Activated CD8-positive, alpha-beta T cell treated with anti-CD3 and anti-CD28 coated beads for 36 hours (primary cell): ENCODE measurements around the gene COX11. TPM values are rescaled to one million over a fixed set of nuclear protein-coding genes. Genes with fewer than 3 reads are reported as not detected.

Experiments used
- ATAC-seq: fragments of 200-7000 bp; cut with Tn5 transposase; one replicate; pipeline ENCODE4 v1.10.0; 2021; ENCODE audit warnings: mild to moderate bottlenecking, moderate library complexity
- CTCF ChIA-PET: fragments of 350-600 bp; sonication (Branson Sonifier 250); formaldehyde crosslinking; loops from one replicate; lab custom pipeline; 2021; ENCODE audit warnings: antibody characterized with exemption; lab: Charles Lee
- POLR2A ChIA-PET: fragments of 350-600 bp; sonication (Branson Sonifier 250); formaldehyde crosslinking; loops from one replicate; lab custom pipeline; 2021; ENCODE audit warnings: antibody characterized with exemption; lab: Charles Lee
- DNase-seq: peaks from one replicate; pipeline ENCODE4 v3.0.0-alpha.2; 2020
- H3K27ac Mint-ChIP-seq: one replicate; pipeline ENCODE4 v1.8.0; 2021; ENCODE audit warnings: mild to moderate bottlenecking, mixed read lengths
- H3K27me3 Mint-ChIP-seq: one replicate; pipeline ENCODE4 v1.8.0; 2021; ENCODE audit warnings: mixed read lengths
- H3K36me3 Mint-ChIP-seq: one replicate; pipeline ENCODE4 v1.8.0; 2021; ENCODE audit warnings: low read depth, mixed read lengths
- H3K4me1 Mint-ChIP-seq: one replicate; pipeline ENCODE4 v1.8.0; 2021; ENCODE audit warnings: low read depth, mixed read lengths
- H3K4me3 Mint-ChIP-seq: one replicate; pipeline ENCODE4 v1.8.0; 2021; ENCODE audit warnings: mild to moderate bottlenecking, moderate library complexity, mixed read lengths
- H3K9me3 Mint-ChIP-seq: one replicate; pipeline ENCODE4 v1.8.0; 2021; ENCODE audit warnings: mixed read lengths
- intact Hi-C: fragments of 100-400 bp; cut with micrococcal nuclease; formaldehyde crosslinking; loops from one replicate; pipeline ENCODE4 v1.10.0; 2022
- total RNA-seq, 2 experiments: library from RNA; stranded (reverse); gene quantifications; one replicate each; pipeline ENCODE4 v1.2.3, GENCODE V29; 2021
- TF ChIP-seq, protein P1 (sequence below): fragments of 200-600 bp; IDR thresholded peaks from one replicate; pipeline ENCODE4 v1.8.0; 2022; ENCODE audit warnings: antibody characterized with exemption, mild to moderate bottlenecking

Gene COX11
- total RNA-seq, 2 experiments from 2014 or later: 44.9 to 46.8 TPM

DNA sequence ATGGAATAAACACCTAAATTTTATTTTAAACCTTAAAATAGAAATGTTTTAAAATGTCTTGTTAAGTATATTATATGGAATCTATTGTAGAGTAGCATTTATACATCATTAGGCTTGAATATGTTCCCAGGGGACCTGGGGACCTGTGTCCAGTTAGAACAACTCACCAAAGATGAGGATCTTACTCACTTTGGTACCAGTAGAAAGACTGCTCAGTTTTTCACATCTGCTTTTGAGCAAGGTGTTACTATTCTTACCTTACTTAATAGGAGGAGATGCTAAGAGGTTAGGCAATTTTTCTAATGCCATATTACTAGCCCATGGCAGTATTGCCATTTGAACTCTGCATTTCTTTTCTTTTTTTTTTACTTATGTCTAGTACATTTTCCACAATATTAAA is 14.8 kb upstream of the COX11 start:
- intact Hi-C loops: no loop called here
- Mint-ChIP-seq H3K4me3 (no peak overlapping the region), H3K27ac (no peak overlapping the region), H3K36me3 (peaks cover 7% of the 10 kb centered on the region), H3K4me1 (peaks cover 4% of the 10 kb centered on the region), H3K27me3 (no peaks in the 10 kb centered on the region), H3K9me3 (no peaks in the 10 kb centered on the region)
- ChIA-PET POLR2A (no interaction called here), CTCF (no interaction called here)
- ATAC-seq (no peak), DNase-seq (no peak)
- TF ChIP-seq, protein P1, sequence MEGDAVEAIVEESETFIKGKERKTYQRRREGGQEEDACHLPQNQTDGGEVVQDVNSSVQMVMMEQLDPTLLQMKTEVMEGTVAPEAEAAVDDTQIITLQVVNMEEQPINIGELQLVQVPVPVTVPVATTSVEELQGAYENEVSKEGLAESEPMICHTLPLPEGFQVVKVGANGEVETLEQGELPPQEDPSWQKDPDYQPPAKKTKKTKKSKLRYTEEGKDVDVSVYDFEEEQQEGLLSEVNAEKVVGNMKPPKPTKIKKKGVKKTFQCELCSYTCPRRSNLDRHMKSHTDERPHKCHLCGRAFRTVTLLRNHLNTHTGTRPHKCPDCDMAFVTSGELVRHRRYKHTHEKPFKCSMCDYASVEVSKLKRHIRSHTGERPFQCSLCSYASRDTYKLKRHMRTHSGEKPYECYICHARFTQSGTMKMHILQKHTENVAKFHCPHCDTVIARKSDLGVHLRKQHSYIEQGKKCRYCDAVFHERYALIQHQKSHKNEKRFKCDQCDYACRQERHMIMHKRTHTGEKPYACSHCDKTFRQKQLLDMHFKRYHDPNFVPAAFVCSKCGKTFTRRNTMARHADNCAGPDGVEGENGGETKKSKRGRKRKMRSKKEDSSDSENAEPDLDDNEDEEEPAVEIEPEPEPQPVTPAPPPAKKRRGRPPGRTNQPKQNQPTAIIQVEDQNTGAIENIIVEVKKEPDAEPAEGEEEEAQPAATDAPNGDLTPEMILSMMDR: no peak

DNA sequence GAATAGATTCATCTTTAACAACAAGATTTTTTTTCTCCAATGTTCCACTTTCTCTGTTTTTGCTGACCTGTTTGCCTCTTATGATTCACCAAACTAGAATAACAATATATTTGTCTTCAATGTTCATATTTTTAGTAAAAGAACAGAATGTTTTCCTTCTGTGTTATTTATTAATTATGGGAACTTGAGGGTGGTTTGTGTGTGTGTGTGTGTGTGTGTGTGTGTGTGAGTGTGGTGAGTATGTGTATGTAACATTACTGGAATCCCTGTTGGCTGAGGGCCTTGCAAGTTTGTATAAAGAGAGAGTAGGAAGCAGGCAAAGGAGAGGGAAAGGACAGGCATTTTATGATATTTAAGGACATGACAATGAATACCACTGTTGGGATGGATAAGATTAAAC is 13.9 kb upstream of the COX11 start:
- ChIA-PET CTCF (no interaction called here), POLR2A (no interaction called here)
- intact Hi-C loops: no loop called here
- TF ChIP-seq, protein P1: no peak
- peaks cover 4% of the 10 kb centered on the region for H3K4me1 Mint-ChIP-seq
- H3K27ac Mint-ChIP-seq: no peak overlapping the region
- peaks cover 7% of the 10 kb centered on the region for H3K36me3 Mint-ChIP-seq
- DNase-seq: no peak
- ATAC-seq: no peak
- H3K9me3 Mint-ChIP-seq: no peaks in the 10 kb centered on the region
- H3K27me3 Mint-ChIP-seq: no peaks in the 10 kb centered on the region
- no peak overlapping the region for H3K4me3 Mint-ChIP-seq

DNA sequence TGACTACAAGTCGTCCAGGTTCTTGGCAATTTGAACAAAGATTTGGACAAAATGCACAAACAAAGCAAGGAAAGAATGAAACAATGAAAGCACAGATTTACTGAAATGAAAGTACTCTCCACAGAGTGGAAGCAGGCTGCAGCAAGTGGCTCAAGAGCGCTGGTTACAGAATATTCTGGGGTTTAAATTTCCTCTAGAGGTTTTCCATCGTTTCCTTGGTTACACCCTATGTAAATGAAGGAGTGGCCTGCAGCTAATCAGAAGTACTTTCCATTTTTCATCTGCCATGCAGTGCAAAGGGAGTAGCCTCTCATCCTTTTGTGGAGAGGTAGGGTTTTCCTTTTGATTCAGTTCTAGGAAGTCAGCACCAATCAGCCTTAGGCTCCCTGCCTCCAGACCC is 11.9 kb upstream of the COX11 start:
- DNase-seq: no peak
- intact Hi-C loops: no loop called here
- no peaks in the 10 kb centered on the region for H3K27me3 Mint-ChIP-seq
- ATAC-seq: no peak
- H3K4me3 Mint-ChIP-seq: no peak overlapping the region
- ChIA-PET CTCF (interaction anchor here (0.9 kb wide), 1 partner anchor 35 kb away, joined by 3 read pairs; no protein-coding TSS in a partner anchor), POLR2A (no interaction called here)
- H3K36me3 Mint-ChIP-seq: peaks cover 7% of the 10 kb centered on the region
- H3K4me1 Mint-ChIP-seq: peaks cover 6% of the 10 kb centered on the region
- no peak overlapping the region for H3K27ac Mint-ChIP-seq
- H3K9me3 Mint-ChIP-seq: no peaks in the 10 kb centered on the region
- TF ChIP-seq, protein P1: no peak

DNA sequence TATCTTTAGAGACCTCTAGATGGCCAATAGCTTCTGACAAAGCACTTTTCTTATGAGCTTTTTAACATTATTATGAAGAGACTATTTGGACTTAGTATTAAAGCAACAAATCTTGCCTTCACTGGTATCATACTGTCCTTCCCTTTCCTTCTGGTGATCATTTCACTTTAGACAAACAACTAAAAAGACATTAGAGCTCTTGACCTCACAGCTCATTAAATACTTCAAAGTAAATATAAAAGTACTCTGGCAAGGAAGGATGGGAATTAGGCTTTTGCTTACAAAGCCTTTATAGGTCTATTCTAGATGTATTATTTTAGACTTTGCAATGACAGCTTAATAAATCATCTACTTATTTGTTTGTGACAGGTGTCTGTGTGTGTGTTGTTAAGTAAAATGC is 11.2 kb upstream of the COX11 start:
- POLR2A ChIA-PET: no interaction called here
- CTCF ChIA-PET: interaction anchor here (0.8 to 1.2 kb wide), 3 partner anchors 13 to 35 kb away, joined by 3 to 6 read pairs (median 3); no protein-coding TSS in a partner anchor
- TF ChIP-seq, protein P1: no peak

DNA sequence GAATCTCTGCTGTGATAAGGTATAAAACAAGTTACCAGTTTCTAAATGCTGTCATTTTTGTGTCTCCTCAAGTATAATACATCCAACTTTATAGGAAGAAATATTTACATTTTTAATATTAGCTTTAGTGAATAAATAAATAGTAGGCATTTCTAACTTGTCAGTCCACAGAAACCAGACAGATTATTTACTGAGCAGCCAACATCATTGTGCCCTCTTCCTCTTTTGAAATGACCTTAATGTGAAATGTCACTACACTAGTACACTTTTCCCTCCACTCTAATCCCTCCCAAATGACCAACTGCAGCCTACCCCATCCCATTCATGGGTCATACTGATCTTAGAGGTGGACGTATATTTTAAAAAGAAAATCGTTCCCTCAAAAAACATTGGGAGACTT is 9.3 kb upstream of the COX11 start:
- ChIA-PET POLR2A (interaction anchor here (1.1 kb wide), 1 partner anchor 9 kb away, joined by 3 read pairs; no protein-coding TSS in a partner anchor), CTCF (interaction anchor here (1.1 kb wide), 1 partner anchor 19 kb away, joined by 3 read pairs; no protein-coding TSS in a partner anchor)
- Mint-ChIP-seq H3K9me3 (no peaks in the 10 kb centered on the region), H3K27me3 (no peaks in the 10 kb centered on the region), H3K4me1 (peaks cover 6% of the 10 kb centered on the region), H3K27ac (no peak overlapping the region), H3K4me3 (no peak overlapping the region), H3K36me3 (peaks cover 7% of the 10 kb centered on the region)
- DNase-seq (no peak), ATAC-seq (no peak)
- intact Hi-C loops: no loop called here
- TF ChIP-seq, protein P1: no peak

More for the DNA sequence above, 11.2 kb upstream of the COX11 start:
- intact Hi-C loops: no loop called here
- no peak overlapping the region for H3K27ac Mint-ChIP-seq
- DNase-seq (no peak), ATAC-seq (no peak)
- H3K36me3 Mint-ChIP-seq: peaks cover 7% of the 10 kb centered on the region
- no peak overlapping the region for H3K4me3 Mint-ChIP-seq
- no peaks in the 10 kb centered on the region for H3K9me3 Mint-ChIP-seq
- H3K4me1 Mint-ChIP-seq: peaks cover 6% of the 10 kb centered on the region
- no peaks in the 10 kb centered on the region for H3K27me3 Mint-ChIP-seq
